DOHH2 (cell line): ENCODE measurements around the gene CCR2.

ENCODE experiments used
- CTCF ChIP-seq: fragments of 200-600 bp; sonication (generic); IDR thresholded peaks from one replicate; pipeline ENCODE4 v1.5.1; 2014; ENCODE audit warnings: antibody characterized with exemption, mild to moderate bottlenecking, low read depth, low read length; ENCODE audit not compliant: poor library complexity, severe bottlenecking
- EZH2phosphoT487 ChIP-seq: fragments of 200-600 bp; sonication (generic); IDR thresholded peaks from 2 replicates; pipeline ENCODE4 v1.6.1; 2017; ENCODE audit warnings: borderline replicate concordance, mild to moderate bottlenecking, antibody characterized with exemption, low read length, moderate library complexity, mixed read lengths

- TF ChIP-seq CTCF (no peak), EZH2phosphoT487 (no peak)
Observed at GRCh38 chr3:46353647-46354410, at the start of gene CCR2.
